Erythroblast (primary cell): Measurements from ENCODE around the gene ZSWIM8.

Source experiments
- GATA1 ChIP-seq: IDR thresholded peaks from 2 replicates; pipeline ENCODE4 v1.6.1; 2011; ENCODE audit warnings: low read depth, mild to moderate bottlenecking, control low read depth, low read length, moderate library complexity
- POLR2A ChIP-seq: IDR thresholded peaks from 2 replicates; pipeline ENCODE4 v1.6.1; 2011; ENCODE audit warnings: mild to moderate bottlenecking, low read length

DNA sequence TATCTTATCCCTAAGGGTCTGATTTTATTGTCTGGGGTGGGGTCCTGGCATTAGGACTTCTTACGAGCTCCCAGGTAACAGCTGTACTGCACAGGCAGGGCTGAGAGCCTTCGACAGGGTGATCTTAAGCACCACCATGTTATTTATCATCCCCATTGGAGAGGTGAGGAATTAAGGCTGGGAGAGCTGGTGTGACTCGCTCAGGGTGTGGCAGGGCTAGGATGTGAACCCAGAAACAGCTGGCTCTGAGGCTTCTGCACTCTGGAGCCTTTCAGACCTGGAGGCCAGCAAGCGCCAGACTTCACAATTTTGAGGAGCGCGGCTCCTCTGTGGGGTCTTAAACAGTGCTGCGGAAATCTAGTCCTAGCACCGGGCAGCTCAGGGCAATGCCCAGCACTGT lies 53.4 kb downstream of the ZSWIM8 start:
- TF ChIP-seq POLR2A = no peak
- TF ChIP-seq GATA1 = no peak
